IMR-90 (cell line): ENCODE measurements around the gene DCTN2. TPM values are rescaled to one million over a fixed set of nuclear protein-coding genes. Genes with fewer than 3 reads are reported as not detected.

Experiments
- ATAC-seq: fragments of 200-7000 bp; cut with Tn5 transposase; 2 replicates; pipeline ENCODE4 v1.9.1; 2020; ENCODE audit warnings: low read depth, mild to moderate bottlenecking, moderate library complexity
- BruUV-seq: library from RNA; stranded (reverse); fragments of 400-500 nt; replicated peaks from 2 replicates; lab custom pipeline; 2021; lab: Mats Ljungman, UMichigan
- CTCF ChIA-PET: fragments of 300-600 bp; formaldehyde crosslinking; extraction: SDS; loops from one replicate; lab custom pipeline; 2021; ENCODE audit warnings: antibody characterized with exemption; lab: Yijun Ruan, JAX
- POLR2A ChIA-PET: fragments of 300-600 bp; sonication (Branson Sonifier 250); formaldehyde crosslinking; loops from one replicate; lab custom pipeline; 2022; ENCODE audit warnings: antibody characterized with exemption; ENCODE audit not compliant: unreplicated experiment; lab: Charles Lee
- DNase-seq: peaks from one replicate; pipeline ENCODE4 v3.0.0; 2013
- H2AFZ ChIP-seq: replicated peaks from 2 replicates; pipeline ENCODE3; 2013; ENCODE audit warnings: low read length, mild to moderate bottlenecking; ENCODE audit not compliant: poor library complexity
- H2AK5ac ChIP-seq: 2 replicates; pipeline ENCODE4 v1.6.1; 2013; ENCODE audit warnings: low read depth, low read length, inconsistent platforms
- H2AK9ac ChIP-seq: replicated peaks from 2 replicates; pipeline ENCODE3; 2013; ENCODE audit warnings: mild to moderate bottlenecking, low read depth, low read length, moderate library complexity; ENCODE audit not compliant: poor library complexity
- H2BK120ac ChIP-seq: 2 replicates; pipeline ENCODE4 v1.6.1; 2013; ENCODE audit warnings: low read depth, low read length, inconsistent platforms
- H2BK15ac ChIP-seq: 3 replicates; pipeline ENCODE4 v1.6.1; 2013; ENCODE audit warnings: low read depth, low read length, inconsistent platforms
- H2BK20ac ChIP-seq: 2 replicates; pipeline ENCODE4 v1.6.1; 2013; ENCODE audit warnings: low read depth, mild to moderate bottlenecking, inconsistent platforms, low read length, moderate library complexity
- H2BK5ac ChIP-seq: 2 replicates; pipeline ENCODE4 v1.6.1; 2013; ENCODE audit warnings: mild to moderate bottlenecking, low read depth, low read length, inconsistent platforms; ENCODE audit not compliant: poor library complexity, severe bottlenecking
- H3K14ac ChIP-seq: replicated peaks from 2 replicates; pipeline ENCODE4 v1.6.1; 2013; ENCODE audit warnings: low read depth, low read length, inconsistent platforms
- H3K18ac ChIP-seq: 2 replicates; pipeline ENCODE4 v1.6.1; 2013; ENCODE audit warnings: low read depth, low read length, control low read depth
- H3K23ac ChIP-seq: 2 replicates; pipeline ENCODE4 v1.6.1; 2013; ENCODE audit warnings: low read depth, low read length, inconsistent platforms
- H3K27ac ChIP-seq: 2 replicates; pipeline ENCODE4 v1.5.1; 2013; ENCODE audit warnings: mild to moderate bottlenecking, control low read depth, low read length; ENCODE audit not compliant: insufficient read depth
- H3K27me3 ChIP-seq: 2 replicates; pipeline ENCODE4 v1.6.1; 2013; ENCODE audit warnings: low read length; ENCODE audit not compliant: control insufficient read depth, insufficient read depth
- H3K36me3 ChIP-seq: 2 replicates; pipeline ENCODE4 v1.6.1; 2013; ENCODE audit warnings: low read length, mixed read lengths; ENCODE audit not compliant: control insufficient read depth, insufficient read depth
- H3K4ac ChIP-seq: 2 replicates; pipeline ENCODE4 v1.6.1; 2013; ENCODE audit warnings: low read depth, low read length, inconsistent platforms
- H3K4me1 ChIP-seq: 2 replicates; pipeline ENCODE4 v1.6.1; 2013; ENCODE audit warnings: low read length, mixed read lengths; ENCODE audit not compliant: control insufficient read depth, insufficient read depth
- H3K4me2 ChIP-seq: 2 replicates; pipeline ENCODE4 v1.6.1; 2013; ENCODE audit warnings: low read depth, mild to moderate bottlenecking, control low read depth, low read length, moderate library complexity
- H3K4me3 ChIP-seq: 2 replicates; pipeline ENCODE4 v1.5.1; 2013; ENCODE audit warnings: low read depth, mild to moderate bottlenecking, control low read depth, low read length, moderate library complexity; ENCODE audit not compliant: insufficient read depth
- H3K56ac ChIP-seq: 2 replicates; pipeline ENCODE4 v1.6.1; 2013; ENCODE audit warnings: low read length, inconsistent platforms; ENCODE audit not compliant: insufficient read depth; ENCODE audit errors: extremely low read depth
- H3K79me1 ChIP-seq, 2 experiments: 2 replicates each; pipeline ENCODE4 v1.6.1; 2013; ENCODE audit warnings: low read length in 2 of 2, inconsistent platforms in 1 of 2, low read depth in 1 of 2
- H3K9ac ChIP-seq: 2 replicates; pipeline ENCODE4 v1.6.1; 2013; ENCODE audit warnings: low read depth, low read length, control low read depth
- H3K9me1 ChIP-seq: 2 replicates; pipeline ENCODE4 v1.6.1; 2013; ENCODE audit warnings: low read length, inconsistent platforms; ENCODE audit not compliant: insufficient read depth
- H3K9me3 ChIP-seq: 2 replicates; pipeline ENCODE4 v1.6.1; 2013; ENCODE audit warnings: low read length; ENCODE audit not compliant: control insufficient read depth, insufficient read depth
- H4K20me1 ChIP-seq: 2 replicates; pipeline ENCODE4 v1.6.1; 2013; ENCODE audit warnings: low read length, inconsistent platforms; ENCODE audit not compliant: insufficient read depth
- H4K5ac ChIP-seq: 2 replicates; pipeline ENCODE4 v1.6.1; 2013; ENCODE audit warnings: mild to moderate bottlenecking, low read depth, low read length, control low read depth
- H4K8ac ChIP-seq, 2 experiments: 2 replicates each; pipeline ENCODE4 v1.6.1; 2013; ENCODE audit warnings: low read depth in 2 of 2, low read length in 2 of 2, control low read depth in 1 of 2, inconsistent platforms in 1 of 2
- H4K91ac ChIP-seq: 2 replicates; pipeline ENCODE4 v1.6.1; 2013; ENCODE audit warnings: low read depth, low read length, inconsistent platforms; ENCODE audit not compliant: insufficient read depth
- BHLHE40 ChIP-seq: fragments of 150-350 bp; IDR thresholded peaks from 2 replicates; pipeline ENCODE4 v1.6.1; 2016; ENCODE audit warnings: mild to moderate bottlenecking, low read depth, low read length
- CEBPB ChIP-seq: IDR thresholded peaks from 2 replicates; pipeline ENCODE4 v1.6.1; 2012; ENCODE audit warnings: low read depth, low read length, improper control_type of control experiment
- CHD1 ChIP-seq: IDR thresholded peaks from 2 replicates; pipeline ENCODE4 v1.6.1; 2012; ENCODE audit warnings: low read depth, low read length, improper control_type of control experiment
- FOS ChIP-seq: fragments of 150-350 bp; IDR thresholded peaks from 2 replicates; pipeline ENCODE4 v1.6.1; 2016; ENCODE audit warnings: low read depth, low read length
- MAFK ChIP-seq: IDR thresholded peaks from 2 replicates; pipeline ENCODE4 v1.6.1; 2012; ENCODE audit warnings: low read depth, low read length, improper control_type of control experiment
- MAZ ChIP-seq: IDR thresholded peaks from 2 replicates; pipeline ENCODE4 v1.6.1; 2012; ENCODE audit warnings: low read depth, mild to moderate bottlenecking, low read length, improper control_type of control experiment, moderate library complexity, borderline replicate concordance
- MXI1 ChIP-seq: IDR thresholded peaks from 2 replicates; pipeline ENCODE4 v1.6.1; 2012; ENCODE audit warnings: low read depth, mild to moderate bottlenecking, low read length, moderate library complexity, borderline replicate concordance
- NFE2L2 ChIP-seq: fragments of 150-350 bp; IDR thresholded peaks from 2 replicates; pipeline ENCODE4 v1.6.1; 2016; ENCODE audit warnings: low read depth, mild to moderate bottlenecking, low read length
- POLR2A ChIP-seq: IDR thresholded peaks from 2 replicates; pipeline ENCODE4 v1.6.1; 2012; ENCODE audit warnings: mild to moderate bottlenecking, low read depth, low read length
- RAD21 ChIP-seq: IDR thresholded peaks from 2 replicates; pipeline ENCODE4 v1.6.1; 2012; ENCODE audit warnings: low read length, improper control_type of control experiment
- RCOR1 ChIP-seq: IDR thresholded peaks from 2 replicates; pipeline ENCODE4 v1.6.1; 2012; ENCODE audit warnings: mild to moderate bottlenecking, low read length, improper control_type of control experiment; ENCODE audit not compliant: insufficient replicate concordance
- RFX5 ChIP-seq: IDR thresholded peaks from 2 replicates; pipeline ENCODE4 v1.8.0; 2012; ENCODE audit warnings: low read depth, mild to moderate bottlenecking, low read length, moderate library complexity
- SMC3 ChIP-seq: fragments of 150-350 bp; IDR thresholded peaks from 2 replicates; pipeline ENCODE4 v1.6.1; 2016; ENCODE audit warnings: low read depth, mild to moderate bottlenecking, antibody characterized with exemption, low read length, moderate library complexity
- WGBS, 2 experiments: methylation state at CpG; one replicate each; pipeline versions ENCODE4 v1.1.5 to v1.1.7; 2013; ENCODE audit warnings: missing lambda C conversion rate in 2 of 2; ENCODE audit not compliant: insufficient read length in 1 of 2; ENCODE audit errors: extremely low coverage in 2 of 2; 5-methylcytosine and 5-hydroxymethylcytosine counted together
- dilution Hi-C: fragments of 300-500 bp; cut with HindIII; formaldehyde crosslinking; loops from one replicate; pipeline ENCODE4 v1.14.3; 2018; ENCODE audit warnings: low sequenced_read_pairs; ENCODE audit not compliant: unreplicated experiment
- in situ Hi-C: fragments of 300-500 bp; cut with MboI; formaldehyde crosslinking; loops from 3 replicates; pipeline ENCODE4 v1.14.3; 2019; ENCODE audit warnings: low sequenced_read_pairs, inconsistent platforms, mixed read lengths
- intact Hi-C: fragments of 100-400 bp; cut with micrococcal nuclease; formaldehyde crosslinking; loops from 2 replicates; pipeline ENCODE4 v1.10.0; 2022
- polyA plus RNA-seq, 3 experiments: library from polyadenylated mRNA; depleted of rRNA; stranded (reverse); fragments of >200 nt; gene quantifications; 2 replicates each; pipeline ENCODE4 v1.2.3, GENCODE V29; 2012; ENCODE audit warnings: low replicate concordance in 1 of 3
- total RNA-seq: library from RNA; depleted of rRNA; stranded (reverse); fragments of >200 nt; gene quantifications from 2 replicates; pipeline ENCODE4 v1.2.3, GENCODE V29; 2012
- TF ChIP-seq, protein P1 (sequence below): fragments of 150-350 bp; IDR thresholded peaks from 2 replicates; pipeline ENCODE4 v1.6.1; 2016; ENCODE audit warnings: low read depth, mild to moderate bottlenecking, low read length, moderate library complexity, borderline replicate concordance
- TF ChIP-seq, protein P2 (sequence below): conservative IDR thresholded peaks from 2 replicates; pipeline ENCODE4 v1.5.1; 2012; ENCODE audit warnings: mild to moderate bottlenecking, low read depth, low read length, improper control_type of control experiment
- TF ChIP-seq, protein P3 (sequence below): fragments of 150-350 bp; IDR thresholded peaks from 2 replicates; pipeline ENCODE4 v1.6.1; 2017; ENCODE audit warnings: mild to moderate bottlenecking, antibody characterized with exemption, low read length, low read depth

DCTN2 gene
- total and polyA plus RNA-seq, 2 of the 4 experiments (the other 2 are of a cell fraction): 125 to 130 TPM

DNA sequence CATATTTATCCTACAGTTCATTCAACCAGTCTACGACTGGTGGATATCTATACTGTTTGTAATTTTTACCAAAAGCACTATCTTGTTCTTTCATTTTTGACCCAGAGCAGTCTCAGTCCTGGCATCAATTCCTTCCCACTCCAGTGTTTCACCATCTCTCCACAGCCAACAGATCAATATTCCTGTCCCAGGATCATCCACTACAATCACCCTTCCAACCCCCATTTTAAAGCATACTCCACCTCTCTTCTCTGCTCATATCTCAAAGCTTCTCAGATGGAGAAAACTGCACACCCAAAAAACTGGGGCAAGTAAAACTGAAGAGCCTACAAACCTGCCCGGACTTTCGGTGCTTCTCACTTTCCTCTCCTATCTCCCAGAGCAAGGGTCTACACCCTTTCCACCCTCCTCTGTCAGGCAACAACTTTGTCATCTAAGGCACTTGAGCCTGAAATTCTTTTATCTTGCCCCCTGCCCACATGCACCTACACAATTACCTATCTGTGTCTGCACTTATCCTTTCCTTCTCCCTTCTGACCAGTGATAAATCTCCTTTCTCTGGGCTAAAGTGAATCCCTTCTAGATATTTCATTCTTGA, 39.9 kb upstream of the DCTN2 start:
- dilution Hi-C loops: no loop called here
- H2BK15ac ChIP-seq: no peak overlapping the region
- no peak overlapping the region for H4K5ac ChIP-seq
- H3K9ac ChIP-seq: no peak overlapping the region
- H3K4me2 ChIP-seq: no peak overlapping the region
- no peak overlapping the region for H4K91ac ChIP-seq
- intact Hi-C loops: no loop called here
- no peak for DNase-seq
- CTCF ChIA-PET: no interaction called here
- H3K23ac ChIP-seq: no peak overlapping the region
- H2BK5ac ChIP-seq: no peak overlapping the region
- no peak overlapping the region for H4K8ac ChIP-seq
- no peaks in the 10 kb centered on the region for H3K36me3 ChIP-seq
- POLR2A ChIA-PET: no interaction called here
- no peaks in the 10 kb centered on the region for H3K9me3 ChIP-seq
- no peak overlapping the region for H3K14ac ChIP-seq
- H3K9me1 ChIP-seq: peaks cover 8% of the 10 kb centered on the region
- peaks cover 3% of the 10 kb centered on the region; the same call in 1 of the 2 replicates for H3K4me1 ChIP-seq
- no peak overlapping the region for H3K18ac ChIP-seq
- no peak overlapping the region for H3K4me3 ChIP-seq
- H3K79me1 ChIP-seq: peaks cover 3 to 12% of the 10 kb centered on the region in 2 experiments; a peak in 3 of 4 replicates
- in situ Hi-C loops: loop anchor here (10.0 kb wide), 1 partner anchor 148 kb away; the partner anchor contains the start of gene AGAP2
- BruUV-seq: no TSS peak
- H2AK9ac ChIP-seq: no peak overlapping the region
- H2BK120ac ChIP-seq: no peak overlapping the region
- TF ChIP-seq MAZ (no peak), BHLHE40 (no peak), RAD21 (no peak), CHD1 (no peak), CEBPB (no peak), MXI1 (no peak), SMC3 (no peak), NFE2L2 (no peak), FOS (no peak), RCOR1 (no peak), RFX5 (no peak), MAFK (no peak), POLR2A (no peak)
- TF ChIP-seq, protein P1, sequence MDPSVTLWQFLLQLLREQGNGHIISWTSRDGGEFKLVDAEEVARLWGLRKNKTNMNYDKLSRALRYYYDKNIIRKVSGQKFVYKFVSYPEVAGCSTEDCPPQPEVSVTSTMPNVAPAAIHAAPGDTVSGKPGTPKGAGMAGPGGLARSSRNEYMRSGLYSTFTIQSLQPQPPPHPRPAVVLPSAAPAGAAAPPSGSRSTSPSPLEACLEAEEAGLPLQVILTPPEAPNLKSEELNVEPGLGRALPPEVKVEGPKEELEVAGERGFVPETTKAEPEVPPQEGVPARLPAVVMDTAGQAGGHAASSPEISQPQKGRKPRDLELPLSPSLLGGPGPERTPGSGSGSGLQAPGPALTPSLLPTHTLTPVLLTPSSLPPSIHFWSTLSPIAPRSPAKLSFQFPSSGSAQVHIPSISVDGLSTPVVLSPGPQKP: no peak
- TF ChIP-seq, protein P2, sequence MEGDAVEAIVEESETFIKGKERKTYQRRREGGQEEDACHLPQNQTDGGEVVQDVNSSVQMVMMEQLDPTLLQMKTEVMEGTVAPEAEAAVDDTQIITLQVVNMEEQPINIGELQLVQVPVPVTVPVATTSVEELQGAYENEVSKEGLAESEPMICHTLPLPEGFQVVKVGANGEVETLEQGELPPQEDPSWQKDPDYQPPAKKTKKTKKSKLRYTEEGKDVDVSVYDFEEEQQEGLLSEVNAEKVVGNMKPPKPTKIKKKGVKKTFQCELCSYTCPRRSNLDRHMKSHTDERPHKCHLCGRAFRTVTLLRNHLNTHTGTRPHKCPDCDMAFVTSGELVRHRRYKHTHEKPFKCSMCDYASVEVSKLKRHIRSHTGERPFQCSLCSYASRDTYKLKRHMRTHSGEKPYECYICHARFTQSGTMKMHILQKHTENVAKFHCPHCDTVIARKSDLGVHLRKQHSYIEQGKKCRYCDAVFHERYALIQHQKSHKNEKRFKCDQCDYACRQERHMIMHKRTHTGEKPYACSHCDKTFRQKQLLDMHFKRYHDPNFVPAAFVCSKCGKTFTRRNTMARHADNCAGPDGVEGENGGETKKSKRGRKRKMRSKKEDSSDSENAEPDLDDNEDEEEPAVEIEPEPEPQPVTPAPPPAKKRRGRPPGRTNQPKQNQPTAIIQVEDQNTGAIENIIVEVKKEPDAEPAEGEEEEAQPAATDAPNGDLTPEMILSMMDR: no peak
- TF ChIP-seq, protein P3, sequence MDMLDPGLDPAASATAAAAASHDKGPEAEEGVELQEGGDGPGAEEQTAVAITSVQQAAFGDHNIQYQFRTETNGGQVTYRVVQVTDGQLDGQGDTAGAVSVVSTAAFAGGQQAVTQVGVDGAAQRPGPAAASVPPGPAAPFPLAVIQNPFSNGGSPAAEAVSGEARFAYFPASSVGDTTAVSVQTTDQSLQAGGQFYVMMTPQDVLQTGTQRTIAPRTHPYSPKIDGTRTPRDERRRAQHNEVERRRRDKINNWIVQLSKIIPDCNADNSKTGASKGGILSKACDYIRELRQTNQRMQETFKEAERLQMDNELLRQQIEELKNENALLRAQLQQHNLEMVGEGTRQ: no peak
- H3K56ac ChIP-seq: no peak overlapping the region
- H3K27ac ChIP-seq: no peak overlapping the region
- peaks cover 29% of the 10 kb centered on the region for H3K27me3 ChIP-seq
- no peak overlapping the region for H2BK20ac ChIP-seq
- no peak overlapping the region for H2AK5ac ChIP-seq
- no peak overlapping the region for H3K4ac ChIP-seq
- ATAC-seq: no peak
- no peak overlapping the region for H2AFZ ChIP-seq
- no peaks in the 10 kb centered on the region for H4K20me1 ChIP-seq
- 80% methylated on average over 1 of the region's 3 CpGs; no CpG with 5 or more reads in 1 of the 2 experiments for WGBS, 2 experiments
